ENCODE results near the gene FYB2.

DNA sequence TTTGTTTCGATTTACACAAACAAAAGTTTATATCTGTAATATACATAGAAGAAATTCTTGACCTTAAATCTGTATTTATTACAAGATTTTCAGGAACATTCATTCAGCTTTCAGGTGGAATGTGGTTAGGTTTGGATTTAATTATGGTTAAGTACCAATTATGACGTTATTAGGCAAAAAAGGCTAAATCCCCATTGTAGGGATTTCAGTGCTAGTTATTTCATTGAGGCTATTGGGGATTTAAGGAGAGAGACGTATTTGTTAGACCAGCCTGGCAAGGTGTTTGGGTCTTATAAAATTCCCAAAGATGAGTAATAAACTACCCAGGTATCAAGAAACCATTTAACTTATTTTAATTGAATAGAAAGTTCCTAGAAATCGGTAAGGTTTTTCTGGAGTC is 148.1 kb downstream of the FYB2 start:
- TF ChIP-seq SP1 (IDR thresholded peaks at IDR 0.05), result no peak
- no peak for TF ChIP-seq FOXM1 (IDR thresholded peaks at IDR 0.05; ENCODE audit: borderline replicate concordance)
